ENCODE data around the gene OS9.
"Not testable (repeated sequence)": the region's sequence is repeated elsewhere in the genome, so short reads cannot be mapped to it uniquely, and the experiment has no call there.

Gene OS9

GRCh38 chr12:57658890-57659289, 35.0 kb upstream of the OS9 start:
- no peak for DNase-seq (ENCODE audit: low read depth)
- no peak overlapping the region for H3K4me3 ChIP-seq (ENCODE audit: low read length)
- TF ChIP-seq CTCF (IDR thresholded peaks at IDR 0.05; ENCODE audit: insufficient read depth, low read depth, low read length, missing control alignments): no peak

- no peak for TF ChIP-seq CTCF (IDR thresholded peaks at IDR 0.05; ENCODE audit: insufficient read depth, low read depth, low read length, missing control alignments)
- H3K4me3 ChIP-seq (ENCODE audit: low read length): no peak overlapping the region
- no peak for DNase-seq (ENCODE audit: low read depth)
Observed at GRCh38 chr12:57661376-57661775, 32.6 kb upstream of the OS9 start.

- not testable (repeated sequence) for H3K4me3 ChIP-seq (ENCODE audit: low read length)
Observed at GRCh38 chr12:57665066-57665820, 28.7 kb upstream of the OS9 start.

GRCh38 chr12:57666897-57667296, 27.0 kb upstream of the OS9 start:
- no peak for TF ChIP-seq CTCF (IDR thresholded peaks at IDR 0.05; ENCODE audit: insufficient read depth, low read depth, low read length, missing control alignments)
- no peak overlapping the region for H3K4me3 ChIP-seq (ENCODE audit: low read length)
- DNase-seq (ENCODE audit: low read depth): no peak

More at GRCh38 chr12:57665066-57665820, 28.7 kb upstream of the OS9 start:
- not testable (repeated sequence) for DNase-seq (ENCODE audit: low read depth)

GRCh38 chr12:57669691-57670090, 24.2 kb upstream of the OS9 start:
- not testable (repeated sequence) for DNase-seq (ENCODE audit: low read depth)

GRCh38 chr12:57671811-57672210, 22.1 kb upstream of the OS9 start:
- DNase-seq (ENCODE audit: low read depth); H3K4me3 ChIP-seq (ENCODE audit: low read length): not testable (repeated sequence)

More at GRCh38 chr12:57669691-57670090, 24.2 kb upstream of the OS9 start:
- H3K4me3 ChIP-seq (ENCODE audit: low read length): not testable (repeated sequence)

GRCh38 chr12:57672801-57673200, 21.1 kb upstream of the OS9 start:
- no peak overlapping the region for H3K4me3 ChIP-seq (ENCODE audit: low read length)
- TF ChIP-seq CTCF (IDR thresholded peaks at IDR 0.05; ENCODE audit: insufficient read depth, low read depth, low read length, missing control alignments): no peak
- no peak for DNase-seq (ENCODE audit: low read depth)

- no peak for TF ChIP-seq CTCF (IDR thresholded peaks at IDR 0.05; ENCODE audit: insufficient read depth, low read depth, low read length, missing control alignments)
- no peak overlapping the region for H3K4me3 ChIP-seq (ENCODE audit: low read length)
- DNase-seq (ENCODE audit: low read depth): no peak
Observed at GRCh38 chr12:57674691-57675090, 19.2 kb upstream of the OS9 start.

- not testable (repeated sequence) for DNase-seq (ENCODE audit: low read depth)
Observed at GRCh38 chr12:57677947-57678346, 16.0 kb upstream of the OS9 start.

More at GRCh38 chr12:57677947-57678346, 16.0 kb upstream of the OS9 start:
- H3K4me3 ChIP-seq (ENCODE audit: low read length): not testable (repeated sequence)
